K562 (cell line): ENCODE measurements around the gene PLEKHG3. TPM values are rescaled to one million over a fixed set of nuclear protein-coding genes. Genes with fewer than 3 reads are reported as not detected.

ENCODE experiments used
- ATAC-seq: fragments of 200-7000 bp; cut with Tn5 transposase; 3 replicates; pipeline ENCODE4 v1.9.1; 2020; ENCODE audit warnings: moderate library complexity
- BruUV-seq: library from RNA; stranded (reverse); fragments of 400-500 nt; replicated peaks from 2 replicates; lab custom pipeline; 2021; lab: Mats Ljungman, UMichigan
- CTCF ChIA-PET: fragments of 300-600 bp; formaldehyde crosslinking; extraction: SDS; loops from one replicate; lab custom pipeline; 2021; ENCODE audit warnings: low intra/inter-chr PET ratio; lab: Yijun Ruan, JAX
- POLR2A ChIA-PET: fragments of 300-600, 350-650 bp; sonication (Branson Sonifier 250); formaldehyde crosslinking; extraction: SDS; loops from one replicate; lab custom pipeline; 2021; ENCODE audit warnings: antibody characterized with exemption, inconsistent platforms; lab: Yijun Ruan, JAX
- DNase-seq, 4 experiments: peaks; one replicate each; pipeline versions ENCODE4 v3.0.0 to v3.0.0-alpha.2; 2011 to 2018; ENCODE audit warnings: low spot score in 3 of 4, mixed read lengths in 3 of 4; ENCODE audit errors: extremely low read depth in 1 of 4
- FAIRE-seq: peaks from 2 replicates; lab custom pipeline; 2011; peaks lifted over from hg19 to GRCh38; lab: Jason Lieb, UNC
- H2AFZ ChIP-seq: 2 replicates; pipeline ENCODE4 v1.6.0; 2011; ENCODE audit warnings: low read depth, low read length, control low read depth, inconsistent platforms
- H3K27ac ChIP-seq: fragments of 200-600 bp; 3 replicates; pipeline ENCODE4 v1.8.0; 2011; ENCODE audit warnings: low read depth, mild to moderate bottlenecking, control low read depth, inconsistent platforms, low read length, moderate library complexity, mixed read lengths; ENCODE audit errors: extremely low read depth
- H3K27me3 ChIP-seq, 2 experiments: fragments of 300-600 bp in 1 of 2; 2 replicates in 1 of 2; 3 replicates in 1 of 2; pipeline versions ENCODE4 v1.6.0 to v1.8.0; 2011; ENCODE audit warnings: inconsistent platforms in 2 of 2, low read length in 2 of 2, mild to moderate bottlenecking in 1 of 2, mixed read lengths in 1 of 2, moderate library complexity in 1 of 2; ENCODE audit not compliant: control insufficient read depth in 2 of 2, insufficient read depth in 2 of 2
- H3K36me3 ChIP-seq: fragments of 300-600 bp; 3 replicates; pipeline ENCODE4 v1.8.0; 2011; ENCODE audit warnings: mild to moderate bottlenecking, low read length, inconsistent platforms; ENCODE audit not compliant: control insufficient read depth, insufficient read depth
- H3K4me1 ChIP-seq, 2 experiments: fragments of 200-600 bp in 1 of 2; replicated peaks in 1 of 2; 2 replicates in 1 of 2; 3 replicates in 1 of 2; pipeline versions ENCODE4 v1.5.1 to v1.8.0; 2011; ENCODE audit warnings: inconsistent platforms in 2 of 2, low read length in 2 of 2, mild to moderate bottlenecking in 1 of 2, mixed read lengths in 1 of 2, moderate library complexity in 1 of 2; ENCODE audit not compliant: control insufficient read depth in 2 of 2, insufficient read depth in 2 of 2
- H3K4me2 ChIP-seq: 2 replicates; pipeline ENCODE4 v1.6.1; 2011; ENCODE audit warnings: low read length, control low read depth, inconsistent platforms, mixed read lengths; ENCODE audit not compliant: insufficient read depth
- H3K4me3 ChIP-seq: fragments of 200-600 bp; sonication (generic), shearing (Covaris generic); 2 replicates; pipeline ENCODE4 v1.5.1; 2016; ENCODE audit warnings: control low read depth, inconsistent platforms
- H3K79me2 ChIP-seq: fragments of 200-600 bp; 3 replicates; pipeline ENCODE4 v1.8.0; 2011; ENCODE audit warnings: low read length, inconsistent platforms; ENCODE audit not compliant: control insufficient read depth, insufficient read depth
- H3K9ac ChIP-seq, 2 experiments: 2 replicates each; pipeline versions ENCODE4 v1.6.0 to v1.6.1; 2011; ENCODE audit warnings: low read depth in 2 of 2, low read length in 2 of 2, control low read depth in 1 of 2, inconsistent platforms in 1 of 2, mild to moderate bottlenecking in 1 of 2, mixed read lengths in 1 of 2; ENCODE audit not compliant: insufficient read depth in 1 of 2
- H3K9me1 ChIP-seq: one replicate; pipeline ENCODE4 v1.6.0; 2011; ENCODE audit warnings: inconsistent platforms, mild to moderate bottlenecking, low read length, moderate library complexity; ENCODE audit not compliant: control insufficient read depth, insufficient read depth
- H3K9me3 ChIP-seq: replicated peaks from 2 replicates; pipeline ENCODE4 v1.5.1; 2011; ENCODE audit warnings: low read depth, low read length, inconsistent platforms; ENCODE audit not compliant: control insufficient read depth, insufficient read depth
- H4K20me1 ChIP-seq: replicated peaks from 2 replicates; pipeline ENCODE4 v1.6.1; 2011; ENCODE audit warnings: low read length, inconsistent platforms, mixed read lengths; ENCODE audit not compliant: control insufficient read depth, insufficient read depth
- ADNP ChIP-seq: fragments of 200-800 bp; sonication (Bioruptor generic); IDR thresholded peaks from 2 replicates; pipeline ENCODE4 v1.6.1; 2016; ENCODE audit warnings: missing genetic modification characterization, missing compliant biosample characterization
- HNRNPUL1 ChIP-seq: fragments of 200-400 bp; formaldehyde crosslinking; IDR thresholded peaks from 2 replicates; pipeline ENCODE4 v1.6.1; 2017; ENCODE audit warnings: low read length
- KLF13 ChIP-seq: fragments of 450-650 bp; IDR thresholded peaks from 2 replicates; pipeline ENCODE4 v1.6.1; 2016; ENCODE audit warnings: missing genetic modification characterization, low read depth, mild to moderate bottlenecking, missing compliant biosample characterization, moderate library complexity, borderline replicate concordance
- ZNF785 ChIP-seq: fragments of 250-450 bp; sonication (Bioruptor Pico); IDR thresholded peaks from 2 replicates; pipeline ENCODE4 v1.4.0; 2020; ENCODE audit warnings: mild to moderate bottlenecking
- WGBS: fragments of 100-300 bp; shearing (Covaris generic); methylation state at CpG from one replicate; pipeline ENCODE4 v1.1.6; 2016; ENCODE audit warnings: low coverage, mixed read lengths; ENCODE audit not compliant: insufficient coverage; ENCODE audit errors: missing lambda C conversion rate; 5-methylcytosine and 5-hydroxymethylcytosine counted together
- in situ Hi-C: fragments of 300-500 bp; cut with MboI; formaldehyde crosslinking; loops from 4 replicates; pipeline ENCODE4 v1.15.0; 2018; ENCODE audit warnings: inconsistent platforms, mixed read lengths
- intact Hi-C: fragments of 100-400 bp; cut with micrococcal nuclease; formaldehyde crosslinking; loops from 2 replicates; pipeline ENCODE4 v1.14.2; 2022
- polyA plus RNA-seq, 8 experiments: library from polyadenylated mRNA; depleted of rRNA in 4 of 8; stranded (reverse) in 5 of 8; unstranded in 3 of 8; fragments of >200 nt; fragmentation: Nextera tagmentation in 2 of 8; fragmentation: Illumina TruSeq in 1 of 8; extraction: Ambion mirVana in 2 of 8; extraction: Trizol in 1 of 8; gene quantifications; 2 replicates each; pipeline versions ENCODE4 v1.2.1 to v1.2.3, GENCODE V29; 2011 to 2014; ENCODE audit warnings: inconsistent platforms in 1 of 8, missing spikeins in 1 of 8
- total RNA-seq, 7 experiments: library from RNA; depleted of rRNA in 6 of 7; stranded (reverse); fragments of >200 nt in 6 of 7; fragmentation: Illumina TruSeq in 2 of 7; extraction: Trizol in 2 of 7; gene quantifications; 2 replicates each; pipeline versions ENCODE4 v1.2.1 to v1.2.3, GENCODE V29; 2011 to 2021; ENCODE audit warnings: low replicate concordance in 1 of 7
- TF ChIP-seq, protein P1 (sequence below): fragments of 250-450 bp; sonication (Bioruptor Pico); IDR thresholded peaks from 2 replicates; pipeline ENCODE4 v1.8.0; 2022; ENCODE audit warnings: inconsistent platforms, mild to moderate bottlenecking, moderate library complexity, borderline replicate concordance
- TF ChIP-seq, protein P2 (sequence below): sonication (generic); formaldehyde crosslinking; IDR thresholded peaks from 2 replicates; pipeline ENCODE4 v1.9.0; 2022; ENCODE audit warnings: mild to moderate bottlenecking, missing genetic modification reagents
- TF ChIP-seq, protein P3 (sequence below), 2 experiments: fragments of 450-650 bp; formaldehyde crosslinking in 1 of 2; IDR thresholded peaks; 2 replicates each; pipeline versions ENCODE4 v1.4.0 to v1.6.1; 2014 to 2020; ENCODE audit warnings: mild to moderate bottlenecking in 2 of 2, borderline replicate concordance in 1 of 2, low read depth in 1 of 2

The PLEKHG3 gene
- total and polyA plus RNA-seq, 9 of the 15 experiments (the other 6 are each of a cell fraction or from before 2014, with no cell fraction given) = 0.04 to 0.16 TPM; not detected in 7

DNA sequence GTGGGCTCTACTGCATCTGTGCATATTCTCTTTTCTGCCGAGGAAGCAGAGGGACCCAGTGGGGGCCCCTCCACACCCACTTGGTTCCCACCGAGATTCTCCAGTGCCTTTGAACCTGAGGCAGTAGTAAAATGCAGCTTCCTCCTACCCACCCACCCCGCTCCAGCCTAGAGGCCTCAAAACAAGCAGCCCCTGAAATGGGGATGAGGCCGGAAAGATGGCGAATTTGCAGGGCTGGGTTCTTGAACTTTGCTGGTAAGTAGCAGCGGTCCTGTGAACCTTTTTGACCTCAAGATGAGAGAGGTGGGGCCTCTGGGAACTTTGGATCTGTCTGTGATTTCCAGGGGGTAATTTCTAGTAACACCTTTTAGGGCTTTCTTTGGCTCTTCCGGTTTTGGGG is 15.4 kb downstream of the PLEKHG3 start:
- in situ Hi-C loops (no loop called here), intact Hi-C loops (no loop called here)
- POLR2A ChIA-PET = no interaction called here
- Histone ChIP-seq H3K27me3 (peaks cover 2 to 46% of the 10 kb centered on the region in 2 experiments; a peak in 4 of 5 replicates), H3K27ac (no peak overlapping the region), H3K79me2 (no peaks in the 10 kb centered on the region), H2AFZ (no peak overlapping the region), H3K9ac (no peak overlapping the region), H3K4me2 (no peak overlapping the region), H3K4me3 (no peak overlapping the region), H3K9me1 (no peaks in the 10 kb centered on the region), H3K4me1 (no peaks in the 10 kb centered on the region; a peak in 1 of 5 replicates), H4K20me1 (no peaks in the 10 kb centered on the region), H3K9me3 (no peaks in the 10 kb centered on the region), H3K36me3 (no peaks in the 10 kb centered on the region)
- BruUV-seq = no TSS peak
- TF ChIP-seq, protein P1, sequence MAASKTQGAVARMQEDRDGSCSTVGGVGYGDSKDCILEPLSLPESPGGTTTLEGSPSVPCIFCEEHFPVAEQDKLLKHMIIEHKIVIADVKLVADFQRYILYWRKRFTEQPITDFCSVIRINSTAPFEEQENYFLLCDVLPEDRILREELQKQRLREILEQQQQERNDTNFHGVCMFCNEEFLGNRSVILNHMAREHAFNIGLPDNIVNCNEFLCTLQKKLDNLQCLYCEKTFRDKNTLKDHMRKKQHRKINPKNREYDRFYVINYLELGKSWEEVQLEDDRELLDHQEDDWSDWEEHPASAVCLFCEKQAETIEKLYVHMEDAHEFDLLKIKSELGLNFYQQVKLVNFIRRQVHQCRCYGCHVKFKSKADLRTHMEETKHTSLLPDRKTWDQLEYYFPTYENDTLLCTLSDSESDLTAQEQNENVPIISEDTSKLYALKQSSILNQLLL (CRISPR knock-in tag) = no peak
- TF ChIP-seq ZNF785 (CRISPR knock-in tag) = no peak
- TF ChIP-seq ADNP (tag) = no peak
- TF ChIP-seq HNRNPUL1 = no peak
- TF ChIP-seq, protein P2, sequence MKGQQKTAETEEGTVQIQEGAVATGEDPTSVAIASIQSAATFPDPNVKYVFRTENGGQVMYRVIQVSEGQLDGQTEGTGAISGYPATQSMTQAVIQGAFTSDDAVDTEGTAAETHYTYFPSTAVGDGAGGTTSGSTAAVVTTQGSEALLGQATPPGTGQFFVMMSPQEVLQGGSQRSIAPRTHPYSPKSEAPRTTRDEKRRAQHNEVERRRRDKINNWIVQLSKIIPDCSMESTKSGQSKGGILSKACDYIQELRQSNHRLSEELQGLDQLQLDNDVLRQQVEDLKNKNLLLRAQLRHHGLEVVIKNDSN (CRISPR knock-in tag) = no peak
- TF ChIP-seq KLF13 = no peak
- TF ChIP-seq, protein P3, sequence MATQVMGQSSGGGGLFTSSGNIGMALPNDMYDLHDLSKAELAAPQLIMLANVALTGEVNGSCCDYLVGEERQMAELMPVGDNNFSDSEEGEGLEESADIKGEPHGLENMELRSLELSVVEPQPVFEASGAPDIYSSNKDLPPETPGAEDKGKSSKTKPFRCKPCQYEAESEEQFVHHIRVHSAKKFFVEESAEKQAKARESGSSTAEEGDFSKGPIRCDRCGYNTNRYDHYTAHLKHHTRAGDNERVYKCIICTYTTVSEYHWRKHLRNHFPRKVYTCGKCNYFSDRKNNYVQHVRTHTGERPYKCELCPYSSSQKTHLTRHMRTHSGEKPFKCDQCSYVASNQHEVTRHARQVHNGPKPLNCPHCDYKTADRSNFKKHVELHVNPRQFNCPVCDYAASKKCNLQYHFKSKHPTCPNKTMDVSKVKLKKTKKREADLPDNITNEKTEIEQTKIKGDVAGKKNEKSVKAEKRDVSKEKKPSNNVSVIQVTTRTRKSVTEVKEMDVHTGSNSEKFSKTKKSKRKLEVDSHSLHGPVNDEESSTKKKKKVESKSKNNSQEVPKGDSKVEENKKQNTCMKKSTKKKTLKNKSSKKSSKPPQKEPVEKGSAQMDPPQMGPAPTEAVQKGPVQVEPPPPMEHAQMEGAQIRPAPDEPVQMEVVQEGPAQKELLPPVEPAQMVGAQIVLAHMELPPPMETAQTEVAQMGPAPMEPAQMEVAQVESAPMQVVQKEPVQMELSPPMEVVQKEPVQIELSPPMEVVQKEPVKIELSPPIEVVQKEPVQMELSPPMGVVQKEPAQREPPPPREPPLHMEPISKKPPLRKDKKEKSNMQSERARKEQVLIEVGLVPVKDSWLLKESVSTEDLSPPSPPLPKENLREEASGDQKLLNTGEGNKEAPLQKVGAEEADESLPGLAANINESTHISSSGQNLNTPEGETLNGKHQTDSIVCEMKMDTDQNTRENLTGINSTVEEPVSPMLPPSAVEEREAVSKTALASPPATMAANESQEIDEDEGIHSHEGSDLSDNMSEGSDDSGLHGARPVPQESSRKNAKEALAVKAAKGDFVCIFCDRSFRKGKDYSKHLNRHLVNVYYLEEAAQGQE (IDR thresholded peaks at IDR 0.05; ENCODE audit: borderline replicate concordance) = no peak
- TF ChIP-seq, protein P3 (CRISPR knock-in tag; IDR thresholded peaks at IDR 0.05; ENCODE audit: low read depth) = no peak
- 0% methylated on average over 6 of the region's 7 CpGs for WGBS
- FAIRE-seq = no peak
- DNase-seq = no peak
- no peak for ATAC-seq
- CTCF ChIA-PET = no interaction called here
